IMR-90 (cell line): ENCODE results near the gene CAVIN4.

ENCODE experiments used
- CEBPB ChIP-seq: IDR thresholded peaks from 2 replicates; pipeline ENCODE4 v1.6.1; 2012; ENCODE audit warnings: low read depth, low read length, improper control_type of control experiment
- FOS ChIP-seq: fragments of 150-350 bp; IDR thresholded peaks from 2 replicates; pipeline ENCODE4 v1.6.1; 2016; ENCODE audit warnings: low read depth, low read length
- MAZ ChIP-seq: IDR thresholded peaks from 2 replicates; pipeline ENCODE4 v1.6.1; 2012; ENCODE audit warnings: low read depth, mild to moderate bottlenecking, low read length, improper control_type of control experiment, moderate library complexity, borderline replicate concordance
- MXI1 ChIP-seq: IDR thresholded peaks from 2 replicates; pipeline ENCODE4 v1.6.1; 2012; ENCODE audit warnings: low read depth, mild to moderate bottlenecking, low read length, moderate library complexity, borderline replicate concordance
- NFE2L2 ChIP-seq: fragments of 150-350 bp; IDR thresholded peaks from 2 replicates; pipeline ENCODE4 v1.6.1; 2016; ENCODE audit warnings: low read depth, mild to moderate bottlenecking, low read length
- POLR2A ChIP-seq: IDR thresholded peaks from 2 replicates; pipeline ENCODE4 v1.6.1; 2012; ENCODE audit warnings: mild to moderate bottlenecking, low read depth, low read length
- RAD21 ChIP-seq: IDR thresholded peaks from 2 replicates; pipeline ENCODE4 v1.6.1; 2012; ENCODE audit warnings: low read length, improper control_type of control experiment
- SMC3 ChIP-seq: fragments of 150-350 bp; IDR thresholded peaks from 2 replicates; pipeline ENCODE4 v1.6.1; 2016; ENCODE audit warnings: low read depth, mild to moderate bottlenecking, antibody characterized with exemption, low read length, moderate library complexity
- TF ChIP-seq, protein P1 (sequence below): conservative IDR thresholded peaks from 2 replicates; pipeline ENCODE4 v1.5.1; 2012; ENCODE audit warnings: mild to moderate bottlenecking, low read depth, low read length, improper control_type of control experiment
- TF ChIP-seq, protein P2 (sequence below): fragments of 150-350 bp; IDR thresholded peaks from 2 replicates; pipeline ENCODE4 v1.6.1; 2016; ENCODE audit warnings: low read depth, mild to moderate bottlenecking, low read length, moderate library complexity, borderline replicate concordance

DNA sequence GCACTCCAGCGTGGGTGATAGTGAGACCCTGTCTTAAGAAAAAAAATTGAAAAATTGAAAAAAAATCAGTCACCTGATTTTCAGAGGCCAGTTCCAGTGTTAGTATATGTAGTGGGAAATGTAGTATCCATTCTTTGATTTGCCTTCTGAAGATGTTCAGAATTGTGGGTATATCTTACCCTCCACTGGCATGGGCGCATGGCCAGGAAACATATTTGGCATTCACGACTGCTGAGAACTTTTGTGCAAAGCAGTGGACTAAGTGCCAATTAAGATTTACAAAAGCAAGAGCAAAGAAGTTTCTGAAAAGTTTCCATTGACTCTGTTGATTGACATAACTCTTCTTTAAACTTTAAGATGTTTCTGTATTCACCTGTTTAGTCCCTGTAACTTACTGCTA is 2.4 kb downstream of the CAVIN4 start:
- TF ChIP-seq, protein P1, sequence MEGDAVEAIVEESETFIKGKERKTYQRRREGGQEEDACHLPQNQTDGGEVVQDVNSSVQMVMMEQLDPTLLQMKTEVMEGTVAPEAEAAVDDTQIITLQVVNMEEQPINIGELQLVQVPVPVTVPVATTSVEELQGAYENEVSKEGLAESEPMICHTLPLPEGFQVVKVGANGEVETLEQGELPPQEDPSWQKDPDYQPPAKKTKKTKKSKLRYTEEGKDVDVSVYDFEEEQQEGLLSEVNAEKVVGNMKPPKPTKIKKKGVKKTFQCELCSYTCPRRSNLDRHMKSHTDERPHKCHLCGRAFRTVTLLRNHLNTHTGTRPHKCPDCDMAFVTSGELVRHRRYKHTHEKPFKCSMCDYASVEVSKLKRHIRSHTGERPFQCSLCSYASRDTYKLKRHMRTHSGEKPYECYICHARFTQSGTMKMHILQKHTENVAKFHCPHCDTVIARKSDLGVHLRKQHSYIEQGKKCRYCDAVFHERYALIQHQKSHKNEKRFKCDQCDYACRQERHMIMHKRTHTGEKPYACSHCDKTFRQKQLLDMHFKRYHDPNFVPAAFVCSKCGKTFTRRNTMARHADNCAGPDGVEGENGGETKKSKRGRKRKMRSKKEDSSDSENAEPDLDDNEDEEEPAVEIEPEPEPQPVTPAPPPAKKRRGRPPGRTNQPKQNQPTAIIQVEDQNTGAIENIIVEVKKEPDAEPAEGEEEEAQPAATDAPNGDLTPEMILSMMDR = no peak
- TF ChIP-seq MXI1 (no peak), POLR2A (no peak), RAD21 (no peak), SMC3 (no peak), FOS (no peak), CEBPB (no peak), MAZ (no peak), NFE2L2 (no peak)
- TF ChIP-seq, protein P2, sequence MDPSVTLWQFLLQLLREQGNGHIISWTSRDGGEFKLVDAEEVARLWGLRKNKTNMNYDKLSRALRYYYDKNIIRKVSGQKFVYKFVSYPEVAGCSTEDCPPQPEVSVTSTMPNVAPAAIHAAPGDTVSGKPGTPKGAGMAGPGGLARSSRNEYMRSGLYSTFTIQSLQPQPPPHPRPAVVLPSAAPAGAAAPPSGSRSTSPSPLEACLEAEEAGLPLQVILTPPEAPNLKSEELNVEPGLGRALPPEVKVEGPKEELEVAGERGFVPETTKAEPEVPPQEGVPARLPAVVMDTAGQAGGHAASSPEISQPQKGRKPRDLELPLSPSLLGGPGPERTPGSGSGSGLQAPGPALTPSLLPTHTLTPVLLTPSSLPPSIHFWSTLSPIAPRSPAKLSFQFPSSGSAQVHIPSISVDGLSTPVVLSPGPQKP = no peak
